ENCODE data around the gene SLC17A1. TPM values are rescaled to one million over a fixed set of nuclear protein-coding genes. Genes with fewer than 3 reads are reported as not detected.

Gene SLC17A1
- total RNA-seq, 1 donor from 2014 or later, result not detected

GRCh38 chr6:25743868-25744267, 88.0 kb downstream of the SLC17A1 start:
- no peak overlapping the region for H3K27ac Mint-ChIP-seq (ENCODE audit: unreplicated experiment)
- no peak for TF ChIP-seq CTCF (conservative IDR thresholded peaks at IDR 0.05)

GRCh38 chr6:25735261-25735660, 96.6 kb downstream of the SLC17A1 start:
- H3K36me3 Mint-ChIP-seq (ENCODE audit: low read depth), result peaks cover 5% of the 10 kb centered on the region
- no peak for DNase-seq (ENCODE audit: low read depth, low spot score)
- H3K4me3 Mint-ChIP-seq, result no peak overlapping the region
- H3K27me3 Mint-ChIP-seq (ENCODE audit: low read depth), result peaks cover 8% of the 10 kb centered on the region
- H3K9me3 Mint-ChIP-seq, result peaks cover 16% of the 10 kb centered on the region
- no peaks in the 10 kb centered on the region for H3K4me1 Mint-ChIP-seq
- no peak for TF ChIP-seq CTCF (conservative IDR thresholded peaks at IDR 0.05)
- no peak overlapping the region for H3K27ac Mint-ChIP-seq (ENCODE audit: unreplicated experiment)

More at GRCh38 chr6:25743868-25744267, 88.0 kb downstream of the SLC17A1 start:
- H3K4me3 Mint-ChIP-seq, result no peak overlapping the region
- no peak for DNase-seq (ENCODE audit: low read depth, low spot score)
- peaks cover 5% of the 10 kb centered on the region for H3K4me1 Mint-ChIP-seq
- peaks cover 7% of the 10 kb centered on the region for H3K9me3 Mint-ChIP-seq
- H3K27me3 Mint-ChIP-seq (ENCODE audit: low read depth), result no peaks in the 10 kb centered on the region
- H3K36me3 Mint-ChIP-seq (ENCODE audit: low read depth), result peaks cover 3% of the 10 kb centered on the region

Other genes with a start within 250 kb of the SLC17A1 start
- gene SCGN, start 179.8 kb downstream of the SLC17A1 start, total RNA-seq, result not detected in 2 replicates
- not detected in 2 replicates for gene SLC17A4, start 77.3 kb downstream of the SLC17A1 start, total RNA-seq
- gene SLC17A3, start 42.2 kb upstream of the SLC17A1 start, total RNA-seq, result not detected in 2 replicates
- not detected in 2 replicates for gene SLC17A2, start 98.6 kb upstream of the SLC17A1 start, total RNA-seq
- 0.77 and 0.80 TPM in 2 replicates for gene TRIM38, start 130.8 kb upstream of the SLC17A1 start, total RNA-seq

All from neural crest cell (in vitro differentiated cells).